ENCODE measurements around the gene GLUL.

The GLUL gene

GRCh38 chr1:182410620-182411273 lies 19.2 kb upstream of the GLUL start:
- no peak overlapping the region for H3K4me3 ChIP-seq (replicated peaks; ENCODE audit: low read depth, low read length)
- no peak for TF ChIP-seq CTCF (IDR thresholded peaks at IDR 0.05; ENCODE audit: insufficient read depth, low read length, poor library complexity, severe bottlenecking)
- no peaks in the 10 kb centered on the region for H3K27me3 ChIP-seq (replicated peaks; ENCODE audit: control insufficient read depth, insufficient read depth, low read length)
- DNase-seq (ENCODE audit: extremely low read depth, insufficient read length) = no peak
- H3K36me3 ChIP-seq (ENCODE audit: control insufficient read depth, insufficient read depth, low read length) = no peaks in the 10 kb centered on the region

GRCh38 chr1:182410138-182410537 lies 18.5 kb upstream of the GLUL start:
- no peak for TF ChIP-seq CTCF (IDR thresholded peaks at IDR 0.05; ENCODE audit: insufficient read depth, low read length, poor library complexity, severe bottlenecking)
- no peak for DNase-seq (ENCODE audit: extremely low read depth, insufficient read length)
- Histone ChIP-seq H3K27me3 (replicated peaks; ENCODE audit: control insufficient read depth, insufficient read depth, low read length) (no peaks in the 10 kb centered on the region), H3K4me3 (replicated peaks; ENCODE audit: low read depth, low read length) (no peak overlapping the region), H3K36me3 (ENCODE audit: control insufficient read depth, insufficient read depth, low read length) (no peaks in the 10 kb centered on the region)

GRCh38 chr1:182408435-182409075 lies 17.0 kb upstream of the GLUL start:
- Histone ChIP-seq H3K27me3 (replicated peaks; ENCODE audit: control insufficient read depth, insufficient read depth, low read length) (no peaks in the 10 kb centered on the region), H3K36me3 (ENCODE audit: control insufficient read depth, insufficient read depth, low read length) (no peaks in the 10 kb centered on the region), H3K4me3 (replicated peaks; ENCODE audit: low read depth, low read length) (no peak overlapping the region)
- DNase-seq (ENCODE audit: extremely low read depth, insufficient read length) = no peak
- no peak for TF ChIP-seq CTCF (IDR thresholded peaks at IDR 0.05; ENCODE audit: insufficient read depth, low read length, poor library complexity, severe bottlenecking)

- H3K36me3 ChIP-seq (ENCODE audit: control insufficient read depth, insufficient read depth, low read length) = no peaks in the 10 kb centered on the region
- H3K27me3 ChIP-seq (replicated peaks; ENCODE audit: control insufficient read depth, insufficient read depth, low read length) = no peaks in the 10 kb centered on the region
- DNase-seq (ENCODE audit: extremely low read depth, insufficient read length) = no peak
- no peak overlapping the region for H3K4me3 ChIP-seq (replicated peaks; ENCODE audit: low read depth, low read length)
- no peak for TF ChIP-seq CTCF (IDR thresholded peaks at IDR 0.05; ENCODE audit: insufficient read depth, low read length, poor library complexity, severe bottlenecking)
Measured at GRCh38 chr1:182407724-182408123, 16.1 kb upstream of the GLUL start.

GRCh38 chr1:182406012-182406411 lies 14.4 kb upstream of the GLUL start:
- no peak for DNase-seq (ENCODE audit: extremely low read depth, insufficient read length)
- Histone ChIP-seq H3K4me3 (replicated peaks; ENCODE audit: low read depth, low read length) (no peak overlapping the region), H3K36me3 (ENCODE audit: control insufficient read depth, insufficient read depth, low read length) (no peaks in the 10 kb centered on the region), H3K27me3 (replicated peaks; ENCODE audit: control insufficient read depth, insufficient read depth, low read length) (no peaks in the 10 kb centered on the region)
- no peak for TF ChIP-seq CTCF (IDR thresholded peaks at IDR 0.05; ENCODE audit: insufficient read depth, low read length, poor library complexity, severe bottlenecking)

All from GM06990 (cell line).